Right lobe of liver (tissue), 4 donors: ENCODE measurements around the gene PLXNB2.

Experiments used
- CTCF ChIP-seq, 4 donors: fragments of 200-600 bp in 3 of 4; fragments of 450-650 bp in 1 of 4; IDR thresholded peaks; one replicate each; pipeline versions ENCODE4 v1.5.1 to v1.8.0; 2016 to 2022; ENCODE audit warnings: antibody characterized with exemption in 4 of 4, mild to moderate bottlenecking in 2 of 4
- POLR2A ChIP-seq: fragments of 450-650 bp; IDR thresholded peaks from one replicate; pipeline ENCODE4 v1.6.1; 2017; ENCODE audit warnings: antibody characterized with exemption, mild to moderate bottlenecking
- donor health status: DM: no; HTN: no; CAD: no.
- donor health status: DM: no; HTN: no; CAD: no.
- donor health status: DM: no; HTN: yes; CAD: no.

GRCh38 chr22:50274771-50275170, 32.7 kb downstream of the PLXNB2 start:
- TF ChIP-seq CTCF (IDR thresholded peaks at IDR 0.05): no peak
- TF ChIP-seq POLR2A: no peak
